HG03457 (cell line): ENCODE data around the gene CD151.

ENCODE experiments used
- ATAC-seq: cut with Tn5 transposase; IDR thresholded peaks from one replicate; pipeline ENCODE4 v1.9.1; 2021; ENCODE audit warnings: moderate number of reproducible peaks; ENCODE audit not compliant: unreplicated experiment

The CD151 gene

GRCh38 chr11:832529-833113 is at the start of gene CD151:
Gene CD151 (plus strand): TSS chr11:832952. CDS start chr11:836070, 3,118 bp downstream.
- ATAC-seq, result no peak

GRCh38 chr11:783581-784015 is 49.2 kb upstream of the CD151 start:
- ATAC-seq, result no peak

DNA sequence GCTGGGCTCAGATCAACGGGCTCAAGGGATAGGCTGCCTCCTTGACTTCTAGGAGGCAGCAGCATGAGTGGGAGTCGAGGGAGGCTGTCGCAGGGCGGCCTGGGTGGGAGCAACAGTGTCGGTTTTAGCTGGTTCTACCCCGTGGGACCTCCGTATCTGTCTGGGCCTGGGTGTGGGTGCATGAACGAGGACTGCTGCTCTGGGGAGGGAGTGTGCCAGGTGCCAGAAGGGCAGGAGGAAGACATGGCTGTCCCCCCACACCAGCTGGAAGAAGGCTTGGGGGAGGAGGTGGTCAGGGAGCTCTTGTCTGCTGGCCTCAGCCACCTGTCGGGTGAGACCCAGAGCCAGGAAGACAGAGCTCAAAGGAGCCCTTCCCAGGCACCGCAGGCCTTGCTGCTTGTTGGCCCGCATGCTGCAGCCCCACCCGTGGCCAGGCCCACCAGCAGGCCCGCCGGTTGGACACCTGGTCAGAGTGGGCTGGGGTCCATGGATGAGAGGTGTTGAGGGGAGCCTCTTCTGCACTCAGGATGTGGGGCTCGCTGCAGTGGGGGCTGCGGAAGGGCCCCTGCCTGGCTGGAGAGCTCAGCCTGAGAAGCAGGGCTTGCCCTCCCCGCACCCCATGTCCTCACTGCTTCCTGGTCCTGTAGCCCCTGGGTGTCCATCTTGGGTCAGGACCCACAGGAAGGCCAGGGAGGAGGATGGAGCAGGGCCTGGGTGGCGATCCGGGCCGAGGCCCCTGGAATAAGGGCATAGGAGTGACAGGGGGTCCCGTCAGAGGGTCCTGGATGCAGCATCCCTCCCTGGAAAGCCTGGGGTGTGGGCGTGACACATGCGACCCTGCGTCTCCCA is 46.3 kb upstream of the CD151 start:
- no peak for ATAC-seq

DNA sequence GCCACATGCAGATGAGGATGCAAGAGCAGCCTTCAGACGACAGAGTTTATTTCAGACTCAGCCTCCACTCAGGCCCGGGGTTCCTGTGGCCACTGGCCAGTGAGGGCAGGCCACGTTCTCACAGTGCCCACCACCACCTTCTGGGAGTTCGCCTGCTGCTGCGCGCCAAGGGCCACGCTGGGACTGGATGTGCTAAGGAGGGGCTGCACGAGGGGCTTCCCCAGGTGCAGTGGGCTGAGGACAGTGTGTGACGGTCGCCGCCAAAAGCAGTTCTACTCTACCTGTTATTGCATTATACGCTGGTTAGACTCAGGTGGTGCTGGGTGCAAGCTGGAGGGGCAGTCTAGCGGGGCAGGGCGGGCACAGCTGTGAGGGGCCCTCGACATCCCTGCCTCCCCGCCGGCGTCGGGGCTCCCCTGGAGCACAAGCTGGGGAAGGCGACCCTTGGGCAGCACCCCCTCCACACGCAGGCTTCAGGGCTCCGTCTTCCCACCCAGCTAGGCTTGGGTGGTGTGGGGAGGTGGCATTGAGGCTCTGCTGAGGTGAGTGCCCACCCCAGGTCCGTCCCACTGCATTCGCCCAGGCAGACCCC is 45.6 kb upstream of the CD151 start:
- ATAC-seq, result no peak

DNA sequence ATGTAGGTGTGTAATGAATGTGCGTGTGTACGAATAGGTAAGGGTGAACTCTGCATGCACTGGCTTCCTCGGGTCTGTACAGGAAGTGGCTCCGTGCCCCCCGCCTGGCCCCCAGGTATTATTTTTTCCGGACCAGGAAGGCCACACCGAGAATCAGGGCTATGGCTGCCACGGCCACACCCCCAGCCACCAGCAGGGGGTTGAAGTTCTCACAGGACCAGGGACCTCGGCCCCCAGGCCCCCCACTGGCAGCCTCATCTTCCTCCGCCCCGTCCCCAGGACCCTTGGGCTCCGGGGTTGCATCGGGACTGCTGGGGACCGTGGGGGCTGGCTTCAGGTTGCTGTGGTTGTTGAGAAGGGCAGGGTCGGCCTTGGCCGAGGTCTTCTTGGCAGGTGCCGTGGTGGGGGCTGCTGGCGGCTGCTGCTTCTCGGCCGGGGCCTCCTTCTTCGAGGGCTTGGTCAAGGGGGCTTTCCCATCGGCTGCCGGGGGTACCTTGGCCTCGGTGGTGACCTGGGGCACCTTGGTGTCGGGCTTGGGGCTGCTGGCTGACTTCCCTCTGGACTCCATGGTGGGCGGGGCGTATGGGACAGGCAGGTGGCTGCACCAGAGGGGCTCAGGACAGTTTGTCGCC is 44.6 kb upstream of the CD151 start:
- ATAC-seq, result no peak

DNA sequence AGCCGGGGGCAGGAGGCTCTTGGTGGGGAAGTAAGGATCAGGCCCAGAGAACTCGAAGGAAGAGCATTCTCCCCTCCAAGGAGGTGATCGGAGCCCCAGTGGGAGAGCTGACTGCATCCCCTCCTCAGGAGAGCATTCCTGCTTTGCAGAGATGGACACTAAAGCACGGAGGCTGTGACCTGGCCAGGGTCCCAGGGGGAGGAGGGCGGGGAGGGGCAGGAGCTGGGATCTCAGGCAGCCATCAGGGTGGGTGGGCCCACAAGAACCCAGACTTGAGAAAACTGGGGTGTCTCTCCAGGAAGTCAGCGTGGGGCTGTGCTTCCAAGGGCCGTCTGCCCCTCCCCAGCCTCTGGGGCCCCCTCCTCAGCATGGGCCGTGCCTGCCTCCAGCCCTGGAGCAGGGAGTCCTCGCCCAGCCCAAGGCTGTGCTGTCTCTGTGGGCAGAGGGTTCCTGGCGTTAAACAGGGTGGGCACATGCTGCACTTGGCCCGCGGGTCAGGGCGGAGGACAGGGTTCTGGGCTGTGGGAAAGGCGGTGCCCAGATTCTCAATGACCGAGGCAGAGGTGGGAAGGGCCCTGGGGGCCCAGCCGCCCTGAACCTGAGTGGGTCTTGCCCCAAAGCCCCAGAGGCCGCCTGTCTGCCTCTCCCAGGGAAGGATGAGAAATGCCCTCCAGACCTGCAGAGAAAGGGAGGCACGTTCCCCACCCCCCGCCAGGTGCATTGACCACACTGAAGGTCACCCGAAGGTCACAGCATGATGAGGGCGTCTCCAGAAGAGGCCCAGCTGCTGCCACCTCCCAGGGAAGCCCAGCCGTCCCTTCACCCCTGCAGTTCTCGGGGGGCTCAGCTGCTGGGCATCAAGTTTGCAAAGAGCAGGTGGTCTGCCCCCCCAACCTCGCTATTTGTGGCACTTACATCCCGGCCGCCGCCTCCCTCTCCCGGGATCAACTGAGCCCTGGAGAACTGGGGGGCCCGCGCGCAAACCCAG is 43.5 kb upstream of the CD151 start:
- ATAC-seq, result no peak

DNA sequence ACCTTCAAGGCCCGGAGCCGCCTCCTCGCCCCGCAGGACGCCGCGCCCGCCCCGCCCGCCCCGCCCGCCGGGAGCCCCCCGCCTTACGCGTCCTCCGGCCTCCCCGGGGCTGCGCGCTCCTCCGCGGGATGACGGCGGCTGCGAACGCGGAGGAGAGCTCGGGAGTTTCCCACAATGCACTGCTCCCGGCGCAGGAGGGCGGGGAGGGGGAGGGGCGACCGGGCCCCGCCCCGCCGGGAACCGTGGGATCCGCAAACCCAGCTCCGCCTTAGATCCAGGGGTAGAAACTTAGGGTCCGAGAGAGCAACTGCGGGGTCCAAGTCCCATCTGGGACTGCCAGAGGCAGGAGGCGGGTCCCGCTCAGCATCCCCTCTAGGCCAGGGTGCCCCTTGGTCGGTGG is 42.8 kb upstream of the CD151 start, which contains the start of gene CEND1:
Gene CEND1, minus strand, starts transcription at position 148 of the 400 bp plus-strand sequence. CDS start 1,514 bp downstream, outside the sequence.
- ATAC-seq, result no peak

DNA sequence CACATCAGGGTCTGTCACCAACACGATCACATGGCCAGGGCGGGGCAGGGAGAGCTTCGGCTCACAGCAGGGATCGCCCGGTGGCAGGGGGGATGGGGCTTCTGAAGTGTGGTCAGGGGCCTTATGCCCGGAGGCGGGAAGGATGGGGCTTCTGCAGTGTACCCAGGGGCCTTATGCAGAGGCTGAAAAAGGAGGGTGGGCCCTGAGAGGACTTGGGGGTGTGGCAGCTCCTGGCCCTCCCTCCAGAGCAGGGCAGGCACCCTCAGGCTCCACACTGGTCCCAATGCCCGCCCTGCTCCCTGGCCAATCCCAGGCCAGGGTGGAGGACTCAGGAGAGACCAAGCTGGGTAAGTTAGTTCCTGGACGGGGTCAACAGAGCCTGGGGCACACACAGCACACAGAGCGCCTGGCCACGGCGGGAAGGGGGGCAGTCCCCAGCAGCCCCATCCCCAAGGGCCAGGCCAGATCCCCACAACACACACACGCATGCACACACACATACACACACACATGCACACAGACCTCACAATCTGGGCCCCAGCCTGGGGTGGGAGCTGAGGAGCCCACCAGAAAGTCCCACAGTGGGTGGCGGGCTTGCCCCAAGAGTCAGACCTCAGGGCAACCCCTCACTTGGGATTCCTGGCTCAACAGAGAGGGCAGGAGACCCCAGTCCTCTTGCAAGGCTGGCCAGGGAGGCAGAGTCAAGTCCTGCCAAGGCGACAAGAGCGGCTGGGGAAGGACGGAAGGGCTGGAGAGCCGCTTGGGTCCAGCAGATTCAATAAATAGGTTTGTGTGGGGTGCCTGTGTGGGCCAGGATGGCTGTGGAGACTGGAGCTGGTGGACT is 41.8 kb upstream of the CD151 start:
- ATAC-seq, result no peak

DNA sequence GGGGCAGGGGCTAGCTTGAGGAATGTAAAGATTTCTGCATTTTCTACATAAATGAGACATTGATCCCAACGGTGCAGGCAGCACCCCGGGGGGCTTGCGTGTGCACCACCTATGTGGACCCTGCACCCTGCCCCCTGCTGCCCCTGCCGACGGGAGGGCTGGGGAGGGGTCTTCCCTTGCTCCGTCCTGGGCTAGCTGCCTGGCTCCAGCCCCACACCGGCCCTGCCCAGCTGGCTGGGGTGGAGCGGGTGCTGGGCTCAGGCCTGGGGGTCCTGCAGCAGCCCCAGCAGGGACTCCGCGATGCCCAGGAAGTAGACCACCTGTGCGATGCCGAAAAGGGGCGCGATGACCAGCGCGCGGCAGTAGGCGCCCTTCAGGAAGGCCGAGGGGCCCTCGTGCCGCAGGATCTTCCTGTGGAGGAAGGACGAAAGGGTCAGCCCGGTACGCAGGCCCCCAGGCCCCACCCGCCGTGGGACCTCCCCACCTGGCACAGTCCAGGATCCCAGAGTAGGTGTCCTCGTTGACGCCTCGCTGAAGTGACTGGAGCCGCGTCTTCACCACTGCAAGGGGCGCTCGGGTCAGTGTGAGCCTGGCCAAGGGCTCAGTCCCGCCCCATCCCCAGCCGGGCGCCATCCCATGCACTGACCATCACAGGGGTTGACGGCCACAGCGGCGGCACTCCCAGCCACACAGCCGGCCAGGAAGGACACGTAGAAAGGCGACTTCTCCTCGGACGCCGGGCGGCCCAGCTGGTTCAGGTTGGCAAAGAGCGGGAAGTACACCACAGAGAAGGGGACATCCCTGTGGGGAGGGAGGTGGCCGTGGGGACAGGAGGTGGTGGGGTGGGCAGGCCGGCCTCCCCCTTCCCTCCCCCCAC is 40.9 kb upstream of the CD151 start:
- no peak for ATAC-seq

DNA sequence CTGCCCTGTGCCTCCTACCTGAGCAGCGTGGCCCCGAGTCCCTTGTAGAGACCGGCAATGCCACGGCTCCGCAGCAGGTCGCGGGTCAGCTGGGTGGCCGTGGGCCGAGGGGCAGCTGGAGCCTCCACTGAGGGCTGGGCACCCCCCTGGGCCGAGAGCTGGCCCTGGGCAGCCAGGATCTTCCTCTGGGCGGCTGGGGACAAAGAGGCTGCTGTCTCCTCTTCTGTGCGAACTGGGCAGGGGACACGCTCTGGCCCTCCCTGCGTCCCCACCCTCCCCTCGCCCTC is 40.3 kb upstream of the CD151 start:
- ATAC-seq, result no peak

GRCh38 chr11:792873-793272 is 39.9 kb upstream of the CD151 start:
- ATAC-seq, result no peak

GRCh38 chr11:793556-793955 is 39.2 kb upstream of the CD151 start:
- no peak for ATAC-seq

DNA sequence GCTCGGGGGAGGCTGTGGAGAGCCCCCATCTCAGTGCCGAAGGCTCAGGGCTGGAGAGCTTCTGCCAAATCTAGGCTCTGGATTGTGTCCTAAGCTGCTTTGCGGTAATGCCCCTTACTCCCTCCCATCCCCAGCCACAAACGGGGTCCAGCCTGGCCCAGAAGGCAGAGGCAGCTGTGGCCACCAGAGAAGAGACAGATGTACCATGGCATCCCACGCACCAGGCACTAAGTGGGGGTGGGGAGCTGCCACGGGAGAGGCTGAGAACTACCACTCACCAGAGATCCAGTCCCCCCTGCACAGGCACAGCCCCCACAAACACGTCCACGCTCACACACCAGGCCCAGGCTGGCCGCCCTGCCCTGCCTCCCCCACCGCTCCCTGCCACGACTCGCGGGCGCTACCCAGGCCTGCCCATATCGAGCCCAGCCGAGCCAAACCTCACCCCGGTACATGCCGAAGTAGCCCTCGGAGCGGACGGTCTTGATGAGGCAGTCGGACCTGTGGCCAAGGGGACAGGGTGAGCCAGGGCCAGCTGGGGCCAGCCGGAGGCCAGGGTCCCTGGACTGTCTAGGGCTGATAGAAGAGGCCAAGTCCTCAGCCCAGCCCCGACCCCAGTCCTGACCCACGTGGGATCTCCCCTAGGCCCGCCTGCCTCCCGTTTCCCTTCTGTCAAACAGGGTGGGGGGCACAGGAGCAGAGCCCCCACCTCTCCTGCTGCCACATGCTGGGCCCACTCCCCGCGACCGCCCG is 38.6 kb upstream of the CD151 start:
- ATAC-seq, result no peak

DNA sequence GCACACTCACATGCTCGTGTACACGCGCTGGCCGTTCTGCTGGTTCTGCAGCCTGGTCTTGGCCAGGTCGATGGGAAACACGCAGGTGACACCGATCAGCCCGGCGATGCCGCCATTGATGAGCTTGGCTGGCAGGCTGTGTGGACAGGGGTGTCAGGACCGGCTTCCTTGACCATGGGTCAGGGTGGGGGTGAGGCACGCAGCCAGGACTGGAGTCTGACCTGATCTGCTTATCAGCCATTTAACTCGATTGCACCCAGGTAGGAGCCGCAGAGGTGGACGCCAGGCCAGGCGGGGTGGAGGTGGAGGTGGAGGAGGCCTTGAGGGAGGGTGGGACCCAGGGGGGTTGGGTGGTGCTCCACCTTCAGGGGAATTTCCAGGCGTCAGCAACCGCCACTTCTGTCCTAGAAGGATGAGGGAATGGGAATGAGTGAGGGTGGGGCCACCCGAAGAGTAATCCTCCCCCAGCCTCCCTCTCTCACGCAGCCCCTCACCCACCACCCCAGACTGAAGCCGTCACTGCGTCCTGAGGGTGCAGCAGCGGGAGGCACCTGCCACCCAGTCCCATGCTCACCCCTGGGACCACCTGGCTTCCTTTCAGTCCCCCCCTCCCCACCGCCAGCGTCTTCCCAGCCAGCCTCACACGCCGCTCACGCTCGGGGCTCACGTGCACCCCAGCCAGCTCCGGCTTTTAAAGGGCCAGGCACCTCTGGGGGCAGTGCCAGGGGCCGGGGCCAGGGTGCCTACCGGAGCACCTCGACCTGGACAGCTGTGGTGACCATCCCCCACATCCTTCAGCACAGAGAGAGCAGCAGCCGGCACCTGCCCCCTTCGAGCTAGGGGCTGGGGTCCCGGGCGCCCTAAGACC is 37.8 kb upstream of the CD151 start:
- no peak for ATAC-seq

GRCh38 chr11:795634-796564 is 36.9 kb upstream of the CD151 start:
- ATAC-seq, result no peak
